GM18520 (cell line): ENCODE data around the gene CYP46A1.

Experiments
- ATAC-seq: cut with Tn5 transposase; IDR thresholded peaks from one replicate; pipeline ENCODE4 v1.9.1; 2021; ENCODE audit not compliant: unreplicated experiment

The CYP46A1 gene

GRCh38 chr14:99686557-99687283 is 2.6 kb downstream of the CYP46A1 start:
- no peak for ATAC-seq

GRCh38 chr14:99687284-99688209 is 3.4 kb downstream of the CYP46A1 start:
- no peak for ATAC-seq

- no peak for ATAC-seq
Observed at GRCh38 chr14:99688210-99688581, 4.1 kb downstream of the CYP46A1 start.

- ATAC-seq, result no peak
Observed at GRCh38 chr14:99688629-99689028, 4.5 kb downstream of the CYP46A1 start.

GRCh38 chr14:99689266-99690236 is 5.5 kb downstream of the CYP46A1 start:
- no peak for ATAC-seq

- ATAC-seq, result no peak
Observed at GRCh38 chr14:99690636-99691035, 6.5 kb downstream of the CYP46A1 start.

GRCh38 chr14:99691111-99691885 is 7.2 kb downstream of the CYP46A1 start:
- no peak for ATAC-seq

GRCh38 chr14:99693918-99694317 is 9.8 kb downstream of the CYP46A1 start:
- ATAC-seq, result no peak

- no peak for ATAC-seq
Observed at GRCh38 chr14:99696929-99697328, 12.8 kb downstream of the CYP46A1 start.

- no peak for ATAC-seq
Observed at GRCh38 chr14:99698236-99698635, 14.1 kb downstream of the CYP46A1 start.

GRCh38 chr14:99698642-99699041 is 14.5 kb downstream of the CYP46A1 start:
- no peak for ATAC-seq

GRCh38 chr14:99699085-99699760 is 15.1 kb downstream of the CYP46A1 start:
- ATAC-seq, result no peak

GRCh38 chr14:99699861-99700260 is 15.8 kb downstream of the CYP46A1 start:
- no peak for ATAC-seq

- no peak for ATAC-seq
Observed at GRCh38 chr14:99700379-99700778, 16.3 kb downstream of the CYP46A1 start.

GRCh38 chr14:99701260-99701659 is 17.2 kb downstream of the CYP46A1 start:
- no peak for ATAC-seq

- no peak for ATAC-seq
Observed at GRCh38 chr14:99702115-99702514, 18.0 kb downstream of the CYP46A1 start.

- no peak for ATAC-seq
Observed at GRCh38 chr14:99703381-99703780, 19.3 kb downstream of the CYP46A1 start.

- no peak for ATAC-seq
Observed at GRCh38 chr14:99704037-99704436, 19.9 kb downstream of the CYP46A1 start.

GRCh38 chr14:99706107-99706900 is 22.2 kb downstream of the CYP46A1 start:
- no peak for ATAC-seq
